ENCODE results near the gene RTN4R. TPM values are rescaled to one million over a fixed set of nuclear protein-coding genes. Genes with fewer than 3 reads are reported as not detected.

Gene RTN4R
- total RNA-seq, 1 experiment from 2014 or later, result 9.6 TPM

GRCh38 chr22:20256551-20257211 lies 11.4 kb downstream of the RTN4R start:
- no peaks in the 10 kb centered on the region for H3K4me1 ChIP-seq (ENCODE audit: insufficient read depth, low read length, poor library complexity, severe bottlenecking)
- CTCF ChIA-PET, result no interaction called here
- intact Hi-C loops (cut with micrococcal nuclease; ENCODE audit: unreplicated experiment), result no loop called here
- TF ChIP-seq EZH2 (IDR thresholded peaks at IDR 0.05; ENCODE audit: borderline replicate concordance, low read depth, low read length, poor library complexity, severe bottlenecking) (no peak), CTCF (conservative IDR thresholded peaks at IDR 0.05; ENCODE audit: low read depth, low read length) (no peak)
- no peaks in the 10 kb centered on the region for H3K27me3 ChIP-seq (replicated peaks; ENCODE audit: insufficient read depth, low read depth, low read length, poor library complexity)
- H3K9me3 ChIP-seq (ENCODE audit: low read depth, low read length, poor library complexity, severe bottlenecking), result no peaks in the 10 kb centered on the region
- H3K27ac ChIP-seq (ENCODE audit: low read depth, low read length, poor library complexity, severe bottlenecking), result no peak overlapping the region
- BruUV-seq (replicated peaks), result no TSS peak
- H3K4me3 ChIP-seq (ENCODE audit: low read depth, low read length, poor library complexity, severe bottlenecking), result no peak overlapping the region
- H3K36me3 ChIP-seq (ENCODE audit: insufficient read depth, low read length, poor library complexity, severe bottlenecking), result no peaks in the 10 kb centered on the region
- DNase-seq (ENCODE audit: low spot score), result no peak
- POLR2A ChIA-PET (ENCODE audit: low non-redundant PET), result no interaction called here

GRCh38 chr22:20256027-20256426 lies 12.1 kb downstream of the RTN4R start:
- intact Hi-C loops (cut with micrococcal nuclease; ENCODE audit: unreplicated experiment), result no loop called here
- no TSS peak for BruUV-seq (replicated peaks)

DNA sequence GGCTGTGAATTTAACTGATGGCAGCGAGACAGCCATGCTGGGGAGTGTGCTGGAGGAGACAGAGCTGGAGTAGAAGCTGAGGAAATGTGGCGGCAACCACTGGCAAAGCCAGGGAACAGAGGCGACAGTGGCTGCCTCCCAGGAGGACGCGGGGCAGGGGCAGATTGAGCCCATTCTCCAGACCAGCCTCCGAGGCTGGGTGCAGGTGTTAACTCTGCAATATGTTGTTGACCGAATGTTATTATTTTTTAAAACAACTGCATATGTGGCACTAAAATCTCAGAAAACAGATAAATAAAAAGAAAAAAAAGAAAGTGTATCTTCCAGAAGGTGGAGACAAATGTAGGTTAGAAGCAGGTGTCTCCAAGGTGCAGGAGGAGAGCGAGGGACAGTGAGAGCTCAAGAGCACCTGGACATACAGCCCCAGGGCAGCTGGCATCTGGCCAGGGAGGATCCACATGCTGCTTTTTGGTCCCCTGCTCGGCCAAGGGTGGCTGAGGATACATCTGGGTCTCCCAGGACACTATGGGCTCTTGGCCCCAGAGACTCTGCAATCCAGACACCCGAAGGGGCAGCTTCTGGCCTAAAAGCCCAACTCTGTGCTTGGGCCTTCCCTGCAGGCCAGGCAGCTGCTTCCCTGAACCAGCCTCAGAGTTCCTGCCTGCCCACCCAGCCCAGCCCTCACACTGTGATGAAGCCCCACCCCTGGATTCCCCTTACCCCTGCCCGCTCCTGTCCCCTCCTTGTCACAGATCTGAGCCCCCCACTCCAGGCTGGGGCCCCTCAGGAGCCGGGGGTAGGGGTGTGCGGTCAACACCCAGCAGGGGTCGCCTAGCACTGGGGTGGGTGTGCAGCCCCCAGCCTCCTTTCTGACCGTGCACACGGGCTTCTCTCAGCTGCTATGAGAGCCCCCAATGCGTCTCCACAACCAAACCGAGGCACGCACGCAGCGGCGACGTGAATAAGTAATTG lies 12.9 kb downstream of the RTN4R start:
- no peak overlapping the region for H3K4me3 ChIP-seq (ENCODE audit: low read depth, low read length, poor library complexity, severe bottlenecking)
- ChIA-PET CTCF (interaction anchor here (0.5 kb wide), 1 partner anchor 74 kb away, joined by 3 read pairs; no protein-coding TSS in a partner anchor), POLR2A (ENCODE audit: low non-redundant PET) (no interaction called here)
- no peaks in the 10 kb centered on the region for H3K9me3 ChIP-seq (ENCODE audit: low read depth, low read length, poor library complexity, severe bottlenecking)
- BruUV-seq (replicated peaks), result no TSS peak
- H3K4me1 ChIP-seq (ENCODE audit: insufficient read depth, low read length, poor library complexity, severe bottlenecking), result no peaks in the 10 kb centered on the region
- intact Hi-C loops (cut with micrococcal nuclease; ENCODE audit: unreplicated experiment), result no loop called here
- no peaks in the 10 kb centered on the region for H3K36me3 ChIP-seq (ENCODE audit: insufficient read depth, low read length, poor library complexity, severe bottlenecking)
- TF ChIP-seq CTCF (conservative IDR thresholded peaks at IDR 0.05; ENCODE audit: low read depth, low read length), result no peak
- TF ChIP-seq EZH2 (IDR thresholded peaks at IDR 0.05; ENCODE audit: borderline replicate concordance, low read depth, low read length, poor library complexity, severe bottlenecking), result no peak
- H3K27me3 ChIP-seq (replicated peaks; ENCODE audit: insufficient read depth, low read depth, low read length, poor library complexity), result no peaks in the 10 kb centered on the region
- H3K27ac ChIP-seq (ENCODE audit: low read depth, low read length, poor library complexity, severe bottlenecking), result no peak overlapping the region
- DNase-seq (ENCODE audit: low spot score), result no peak

More at GRCh38 chr22:20256027-20256426, 12.1 kb downstream of the RTN4R start:
- Histone ChIP-seq H3K4me3 (ENCODE audit: low read depth, low read length, poor library complexity, severe bottlenecking) (no peak overlapping the region), H3K27ac (ENCODE audit: low read depth, low read length, poor library complexity, severe bottlenecking) (no peak overlapping the region), H3K36me3 (ENCODE audit: insufficient read depth, low read length, poor library complexity, severe bottlenecking) (no peaks in the 10 kb centered on the region), H3K27me3 (replicated peaks; ENCODE audit: insufficient read depth, low read depth, low read length, poor library complexity) (no peaks in the 10 kb centered on the region), H3K4me1 (ENCODE audit: insufficient read depth, low read length, poor library complexity, severe bottlenecking) (no peaks in the 10 kb centered on the region), H3K9me3 (ENCODE audit: low read depth, low read length, poor library complexity, severe bottlenecking) (no peaks in the 10 kb centered on the region)
- TF ChIP-seq EZH2 (IDR thresholded peaks at IDR 0.05; ENCODE audit: borderline replicate concordance, low read depth, low read length, poor library complexity, severe bottlenecking), result no peak
- TF ChIP-seq CTCF (conservative IDR thresholded peaks at IDR 0.05; ENCODE audit: low read depth, low read length), result no peak
- DNase-seq (ENCODE audit: low spot score), result no peak
- CTCF ChIA-PET, result no interaction called here
- POLR2A ChIA-PET (ENCODE audit: low non-redundant PET), result no interaction called here

All from A673 (cell line).